ENCODE results near the gene INTS2.
"Not testable (repeated sequence)": the region's sequence is repeated elsewhere in the genome, so short reads cannot be mapped to it uniquely, and the experiment has no call there.

The INTS2 gene

DNA sequence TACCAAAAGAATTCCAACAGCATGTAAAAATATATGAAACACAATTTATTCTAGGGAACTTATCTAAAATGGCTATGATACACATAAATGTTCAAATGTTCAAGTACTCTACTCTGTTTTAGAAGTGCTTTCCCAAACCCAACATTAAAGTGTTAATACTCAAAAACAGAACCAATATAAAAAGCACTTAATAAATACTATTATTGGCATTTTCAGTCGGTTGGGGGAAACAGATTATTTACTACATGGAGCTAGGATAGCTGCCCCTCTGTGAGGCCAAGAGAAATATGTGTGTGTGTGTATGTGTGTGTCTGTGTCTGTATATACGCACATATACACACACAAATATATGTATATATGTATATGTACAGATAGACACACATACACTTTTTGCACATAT, 32.4 kb downstream of the INTS2 start:
- no peaks in the 10 kb centered on the region for H3K27me3 ChIP-seq (ENCODE audit: control insufficient read depth in 2 of 2, insufficient read depth in 2 of 2, low read length in 2 of 2)
- no peaks in the 10 kb centered on the region for H3K4me1 ChIP-seq (ENCODE audit: control insufficient read depth in 2 of 2, insufficient read depth in 2 of 2, low read length in 2 of 2)
- H3K4me3 ChIP-seq (ENCODE audit: low read length in 2 of 2): no peak overlapping the region
- peaks cover 9 to 14% of the 10 kb centered on the region in 2 donors for H3K36me3 ChIP-seq (ENCODE audit: control insufficient read depth in 2 of 2, insufficient read depth in 2 of 2, low read length in 2 of 2)
- H3K9me3 ChIP-seq (ENCODE audit: control insufficient read depth in 2 of 2, low read length in 2 of 2): no peaks in the 10 kb centered on the region
- H3K27ac ChIP-seq (ENCODE audit: low read depth in 2 of 2, low read length in 2 of 2): no peak overlapping the region
- no peak overlapping the region for H3K9ac ChIP-seq (ENCODE audit: low read depth in 1 of 2, low read length in 2 of 2)

GRCh38 chr17:61894310-61894709, 33.5 kb downstream of the INTS2 start:
- H3K36me3 ChIP-seq (ENCODE audit: control insufficient read depth in 2 of 2, insufficient read depth in 2 of 2, low read length in 2 of 2); H3K9me3 ChIP-seq (ENCODE audit: control insufficient read depth in 2 of 2, low read length in 2 of 2): not testable (repeated sequence)

GRCh38 chr17:61887733-61888132, 40.0 kb downstream of the INTS2 start:
- H3K27ac ChIP-seq (ENCODE audit: low read depth in 2 of 2, low read length in 2 of 2): not testable (repeated sequence)
- peaks cover 0 to 17% of the 10 kb centered on the region in 2 donors for H3K36me3 ChIP-seq (ENCODE audit: control insufficient read depth in 2 of 2, insufficient read depth in 2 of 2, low read length in 2 of 2)

More at GRCh38 chr17:61894310-61894709, 33.5 kb downstream of the INTS2 start:
- H3K27me3 ChIP-seq (ENCODE audit: control insufficient read depth in 2 of 2, insufficient read depth in 2 of 2, low read length in 2 of 2); H3K27ac ChIP-seq (ENCODE audit: low read depth in 2 of 2, low read length in 2 of 2); H3K4me3 ChIP-seq (ENCODE audit: low read length in 2 of 2); H3K9ac ChIP-seq (ENCODE audit: low read depth in 1 of 2, low read length in 2 of 2); H3K4me1 ChIP-seq (ENCODE audit: control insufficient read depth in 2 of 2, insufficient read depth in 2 of 2, low read length in 2 of 2): not testable (repeated sequence)

GRCh38 chr17:61885865-61886264, 41.9 kb downstream of the INTS2 start:
- peaks cover 0 to 12% of the 10 kb centered on the region in 2 donors for H3K36me3 ChIP-seq (ENCODE audit: control insufficient read depth in 2 of 2, insufficient read depth in 2 of 2, low read length in 2 of 2)
- not testable (repeated sequence) for H3K27ac ChIP-seq (ENCODE audit: low read depth in 2 of 2, low read length in 2 of 2); H3K27me3 ChIP-seq (ENCODE audit: control insufficient read depth in 2 of 2, insufficient read depth in 2 of 2, low read length in 2 of 2); H3K4me3 ChIP-seq (ENCODE audit: low read length in 2 of 2); H3K9me3 ChIP-seq (ENCODE audit: control insufficient read depth in 2 of 2, low read length in 2 of 2); H3K4me1 ChIP-seq (ENCODE audit: control insufficient read depth in 2 of 2, insufficient read depth in 2 of 2, low read length in 2 of 2); H3K9ac ChIP-seq (ENCODE audit: low read depth in 1 of 2, low read length in 2 of 2)

More at GRCh38 chr17:61887733-61888132, 40.0 kb downstream of the INTS2 start:
- H3K9ac ChIP-seq (ENCODE audit: low read depth in 1 of 2, low read length in 2 of 2); H3K9me3 ChIP-seq (ENCODE audit: control insufficient read depth in 2 of 2, low read length in 2 of 2); H3K4me3 ChIP-seq (ENCODE audit: low read length in 2 of 2); H3K27me3 ChIP-seq (ENCODE audit: control insufficient read depth in 2 of 2, insufficient read depth in 2 of 2, low read length in 2 of 2); H3K4me1 ChIP-seq (ENCODE audit: control insufficient read depth in 2 of 2, insufficient read depth in 2 of 2, low read length in 2 of 2): not testable (repeated sequence)

GRCh38 chr17:61884864-61885263, 42.9 kb downstream of the INTS2 start:
- no peaks in the 10 kb centered on the region for H3K27me3 ChIP-seq (ENCODE audit: control insufficient read depth in 2 of 2, insufficient read depth in 2 of 2, low read length in 2 of 2)
- H3K27ac ChIP-seq (ENCODE audit: low read depth in 2 of 2, low read length in 2 of 2): no peak overlapping the region
- peaks cover 0 to 12% of the 10 kb centered on the region in 2 donors for H3K36me3 ChIP-seq (ENCODE audit: control insufficient read depth in 2 of 2, insufficient read depth in 2 of 2, low read length in 2 of 2)
- no peaks in the 10 kb centered on the region for H3K4me1 ChIP-seq (ENCODE audit: control insufficient read depth in 2 of 2, insufficient read depth in 2 of 2, low read length in 2 of 2)
- no peak overlapping the region for H3K9ac ChIP-seq (ENCODE audit: low read depth in 1 of 2, low read length in 2 of 2)
- H3K4me3 ChIP-seq (ENCODE audit: low read length in 2 of 2): no peak overlapping the region
- no peaks in the 10 kb centered on the region for H3K9me3 ChIP-seq (ENCODE audit: control insufficient read depth in 2 of 2, low read length in 2 of 2)

- no peak overlapping the region for H3K27ac ChIP-seq (ENCODE audit: low read depth in 2 of 2, low read length in 2 of 2)
- H3K9ac ChIP-seq (ENCODE audit: low read depth in 1 of 2, low read length in 2 of 2): no peak overlapping the region
- H3K36me3 ChIP-seq (ENCODE audit: control insufficient read depth in 2 of 2, insufficient read depth in 2 of 2, low read length in 2 of 2): peaks cover 3 to 25% of the 10 kb centered on the region in 2 donors
- H3K27me3 ChIP-seq (ENCODE audit: control insufficient read depth in 2 of 2, insufficient read depth in 2 of 2, low read length in 2 of 2): no peaks in the 10 kb centered on the region
- no peaks in the 10 kb centered on the region for H3K4me1 ChIP-seq (ENCODE audit: control insufficient read depth in 2 of 2, insufficient read depth in 2 of 2, low read length in 2 of 2)
- no peaks in the 10 kb centered on the region for H3K9me3 ChIP-seq (ENCODE audit: control insufficient read depth in 2 of 2, low read length in 2 of 2)
- H3K4me3 ChIP-seq (ENCODE audit: low read length in 2 of 2): no peak overlapping the region
These were observed 47.1 kb downstream of the INTS2 start for GRCh38 chr17:61880589-61881102.

- H3K9me3 ChIP-seq (ENCODE audit: control insufficient read depth in 2 of 2, low read length in 2 of 2): no peaks in the 10 kb centered on the region
- H3K4me1 ChIP-seq (ENCODE audit: control insufficient read depth in 2 of 2, insufficient read depth in 2 of 2, low read length in 2 of 2): no peaks in the 10 kb centered on the region
- H3K27ac ChIP-seq (ENCODE audit: low read depth in 2 of 2, low read length in 2 of 2): no peak overlapping the region
- no peak overlapping the region for H3K4me3 ChIP-seq (ENCODE audit: low read length in 2 of 2)
- H3K36me3 ChIP-seq (ENCODE audit: control insufficient read depth in 2 of 2, insufficient read depth in 2 of 2, low read length in 2 of 2): peaks cover 3 to 25% of the 10 kb centered on the region in 2 donors
- H3K9ac ChIP-seq (ENCODE audit: low read depth in 1 of 2, low read length in 2 of 2): no peak overlapping the region
- H3K27me3 ChIP-seq (ENCODE audit: control insufficient read depth in 2 of 2, insufficient read depth in 2 of 2, low read length in 2 of 2): no peaks in the 10 kb centered on the region
These were observed 48.7 kb downstream of the INTS2 start for GRCh38 chr17:61878984-61879612.

GRCh38 chr17:61878520-61878919, 49.3 kb downstream of the INTS2 start:
- H3K4me1 ChIP-seq (ENCODE audit: control insufficient read depth in 2 of 2, insufficient read depth in 2 of 2, low read length in 2 of 2): no peaks in the 10 kb centered on the region
- H3K27ac ChIP-seq (ENCODE audit: low read depth in 2 of 2, low read length in 2 of 2): no peak overlapping the region
- H3K36me3 ChIP-seq (ENCODE audit: control insufficient read depth in 2 of 2, insufficient read depth in 2 of 2, low read length in 2 of 2): peaks cover 3 to 23% of the 10 kb centered on the region in 2 donors
- H3K4me3 ChIP-seq (ENCODE audit: low read length in 2 of 2): no peak overlapping the region
- H3K9me3 ChIP-seq (ENCODE audit: control insufficient read depth in 2 of 2, low read length in 2 of 2): no peaks in the 10 kb centered on the region
- H3K9ac ChIP-seq (ENCODE audit: low read depth in 1 of 2, low read length in 2 of 2): no peak overlapping the region
- H3K27me3 ChIP-seq (ENCODE audit: control insufficient read depth in 2 of 2, insufficient read depth in 2 of 2, low read length in 2 of 2): no peaks in the 10 kb centered on the region

DNA sequence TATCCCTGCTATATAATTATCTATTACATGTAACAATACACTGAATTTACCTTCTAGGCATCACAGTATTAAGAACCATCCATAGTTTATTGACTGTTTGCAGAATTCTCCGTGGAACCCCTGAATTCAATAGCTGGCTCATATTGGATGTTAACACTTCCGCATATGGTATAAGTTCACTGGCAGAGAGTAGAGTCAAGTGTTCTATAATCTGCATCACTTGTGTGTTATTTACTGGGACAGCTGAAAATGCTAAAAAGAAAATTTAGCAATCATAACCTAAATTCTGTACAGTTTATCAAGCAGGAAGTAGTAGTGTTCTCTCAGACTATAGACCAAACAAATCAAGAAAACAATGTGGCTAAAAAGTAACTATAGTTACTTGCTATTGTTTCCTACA, 49.9 kb downstream of the INTS2 start:
- Histone ChIP-seq H3K9me3 (ENCODE audit: control insufficient read depth in 2 of 2, low read length in 2 of 2) (no peaks in the 10 kb centered on the region), H3K36me3 (ENCODE audit: control insufficient read depth in 2 of 2, insufficient read depth in 2 of 2, low read length in 2 of 2) (peaks cover 3 to 22% of the 10 kb centered on the region in 2 donors)

GRCh38 chr17:61875804-61876203, 52.0 kb downstream of the INTS2 start:
- Histone ChIP-seq H3K27me3 (ENCODE audit: control insufficient read depth in 2 of 2, insufficient read depth in 2 of 2, low read length in 2 of 2) (no peaks in the 10 kb centered on the region), H3K9ac (ENCODE audit: low read depth in 1 of 2, low read length in 2 of 2) (no peak overlapping the region), H3K9me3 (ENCODE audit: control insufficient read depth in 2 of 2, low read length in 2 of 2) (no peaks in the 10 kb centered on the region), H3K36me3 (ENCODE audit: control insufficient read depth in 2 of 2, insufficient read depth in 2 of 2, low read length in 2 of 2) (peaks cover 6 to 24% of the 10 kb centered on the region in 2 donors), H3K27ac (ENCODE audit: low read depth in 2 of 2, low read length in 2 of 2) (no peak overlapping the region), H3K4me1 (ENCODE audit: control insufficient read depth in 2 of 2, insufficient read depth in 2 of 2, low read length in 2 of 2) (no peaks in the 10 kb centered on the region), H3K4me3 (ENCODE audit: low read length in 2 of 2) (no peak overlapping the region)

More for the DNA sequence above, 49.9 kb downstream of the INTS2 start:
- Histone ChIP-seq H3K27me3 (ENCODE audit: control insufficient read depth in 2 of 2, insufficient read depth in 2 of 2, low read length in 2 of 2) (no peaks in the 10 kb centered on the region), H3K4me3 (ENCODE audit: low read length in 2 of 2) (no peak overlapping the region), H3K4me1 (ENCODE audit: control insufficient read depth in 2 of 2, insufficient read depth in 2 of 2, low read length in 2 of 2) (no peaks in the 10 kb centered on the region), H3K27ac (ENCODE audit: low read depth in 2 of 2, low read length in 2 of 2) (no peak overlapping the region), H3K9ac (ENCODE audit: low read depth in 1 of 2, low read length in 2 of 2) (no peak overlapping the region)

All from mucosa of rectum (tissue), 2 donors.